Measurements from ENCODE around the gene MIEF2.
A peak's percentile ranks its signal among the peaks of the same experiment; 100 is the strongest.
"Not testable (repeated sequence)": the region's sequence is repeated elsewhere in the genome, so short reads cannot be mapped to it uniquely, and the experiment has no call there.

MIEF2 gene, protein sequence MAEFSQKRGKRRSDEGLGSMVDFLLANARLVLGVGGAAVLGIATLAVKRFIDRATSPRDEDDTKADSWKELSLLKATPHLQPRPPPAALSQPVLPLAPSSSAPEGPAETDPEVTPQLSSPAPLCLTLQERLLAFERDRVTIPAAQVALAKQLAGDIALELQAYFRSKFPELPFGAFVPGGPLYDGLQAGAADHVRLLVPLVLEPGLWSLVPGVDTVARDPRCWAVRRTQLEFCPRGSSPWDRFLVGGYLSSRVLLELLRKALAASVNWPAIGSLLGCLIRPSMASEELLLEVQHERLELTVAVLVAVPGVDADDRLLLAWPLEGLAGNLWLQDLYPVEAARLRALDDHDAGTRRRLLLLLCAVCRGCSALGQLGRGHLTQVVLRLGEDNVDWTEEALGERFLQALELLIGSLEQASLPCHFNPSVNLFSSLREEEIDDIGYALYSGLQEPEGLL
- 18.9 to 20.1 reads per million in 2 donors for total RNA-seq

DNA sequence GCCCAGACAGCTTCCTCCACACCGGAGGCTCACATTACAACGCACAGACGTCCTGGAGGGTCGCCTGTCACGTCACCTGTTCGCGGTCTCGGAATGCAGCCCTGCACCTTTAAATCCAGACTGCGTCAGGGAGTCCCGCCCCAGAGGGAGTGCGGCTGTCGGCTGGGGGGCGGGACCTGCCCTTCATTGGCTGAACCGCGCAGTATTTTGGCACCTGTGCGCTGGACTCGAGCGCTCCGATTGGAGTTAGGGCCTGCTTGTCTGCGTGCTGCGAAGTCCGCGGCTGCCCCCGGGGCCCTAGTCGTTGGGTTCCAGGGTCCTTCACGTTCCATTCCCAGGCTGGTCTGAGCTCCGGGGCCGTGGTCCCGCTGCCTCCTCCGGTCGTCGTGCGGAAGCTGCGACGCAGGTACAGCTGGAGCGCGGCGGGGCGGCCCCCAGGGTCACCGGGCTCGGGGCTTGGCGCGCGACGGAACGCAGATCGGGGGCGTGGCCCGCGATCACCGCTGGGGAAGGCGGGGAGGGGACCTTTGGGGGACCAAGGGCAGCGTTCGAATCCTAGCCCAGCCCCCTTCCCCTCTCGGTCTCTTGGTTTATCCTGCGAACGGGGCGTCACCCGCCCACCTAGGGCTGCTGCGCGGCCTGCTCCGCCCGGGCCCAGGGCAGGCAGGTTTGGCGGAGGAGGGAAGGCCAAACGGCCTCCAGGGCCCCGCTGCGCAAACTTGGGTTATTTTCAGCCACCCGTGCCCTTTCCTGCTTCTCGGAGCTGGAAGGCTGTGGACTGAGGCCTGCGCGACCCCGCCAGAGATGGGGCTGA is at the start of gene MIEF2:
Gene MIEF2 (plus strand): TSS at position 331 of the 814 bp plus-strand sequence. CDS start 2,059 bp downstream, outside the sequence.
- DNase-seq = peak; percentile 78

DNA sequence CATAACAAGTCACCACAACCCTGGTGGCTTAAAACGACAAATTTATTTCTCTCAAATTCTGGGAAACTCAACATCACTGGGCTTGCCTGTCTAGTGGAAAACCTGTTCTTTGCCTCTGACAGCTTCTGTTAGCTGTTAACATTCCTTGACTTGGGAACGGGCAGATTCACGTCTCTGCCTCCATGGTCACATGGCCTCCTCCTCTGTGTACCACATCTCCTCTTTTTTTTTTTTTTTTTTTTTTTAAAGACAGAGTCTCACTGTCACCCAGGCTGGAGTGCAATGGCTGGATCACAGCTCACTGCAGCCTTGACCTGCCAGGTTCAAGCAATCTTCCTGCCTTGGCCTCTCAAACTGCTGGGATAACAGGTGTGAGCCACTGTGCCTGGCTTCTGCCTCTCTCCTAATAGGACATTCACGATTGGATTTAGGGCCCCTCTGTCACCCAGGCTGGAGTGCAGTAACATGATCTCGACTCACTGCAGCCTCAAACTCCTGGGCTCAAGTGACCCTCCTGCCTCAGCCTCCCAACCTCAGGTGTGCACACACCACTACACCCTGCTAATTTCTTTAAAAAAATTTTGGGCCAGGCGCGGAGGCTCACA is 46.7 kb upstream of the MIEF2 start:
- no peak for DNase-seq

GRCh38 chr17:18216906-18217305 is 43.6 kb upstream of the MIEF2 start:
- DNase-seq = not testable (repeated sequence)

GRCh38 chr17:18217412-18218015 is 42.9 kb upstream of the MIEF2 start:
- no peak for DNase-seq

DNA sequence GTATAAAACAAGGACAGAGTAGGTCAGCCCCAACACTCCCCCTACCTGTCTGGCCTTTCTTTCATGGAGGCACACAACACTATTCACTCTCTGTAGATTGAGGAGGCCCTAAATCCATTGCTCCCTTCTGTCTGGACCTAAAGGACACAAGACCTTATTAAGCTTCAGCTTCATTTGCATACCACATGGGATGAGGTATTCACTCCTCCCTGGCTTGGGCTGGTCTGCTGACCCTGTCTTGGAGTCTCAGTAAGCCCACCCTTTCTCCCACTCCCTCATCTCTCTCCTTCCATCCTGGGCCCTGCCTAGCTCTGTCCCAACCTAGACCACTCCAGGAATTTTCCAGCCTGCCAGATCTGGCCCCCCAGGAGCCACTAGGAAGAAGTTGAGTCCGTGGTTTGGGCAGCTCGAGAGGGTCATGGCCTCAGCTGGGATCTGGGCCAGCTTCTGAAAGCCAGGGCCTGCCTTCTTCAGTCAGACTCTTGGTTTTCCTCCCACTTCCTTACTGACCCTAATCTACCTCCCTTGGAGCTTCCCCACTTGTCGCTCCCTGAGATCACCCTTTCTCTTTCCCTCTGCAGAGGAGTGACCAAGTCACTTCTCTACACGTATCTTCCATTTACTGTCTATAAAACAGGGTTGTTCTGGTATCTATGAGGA is 41.6 kb upstream of the MIEF2 start:
- no peak for DNase-seq

DNA sequence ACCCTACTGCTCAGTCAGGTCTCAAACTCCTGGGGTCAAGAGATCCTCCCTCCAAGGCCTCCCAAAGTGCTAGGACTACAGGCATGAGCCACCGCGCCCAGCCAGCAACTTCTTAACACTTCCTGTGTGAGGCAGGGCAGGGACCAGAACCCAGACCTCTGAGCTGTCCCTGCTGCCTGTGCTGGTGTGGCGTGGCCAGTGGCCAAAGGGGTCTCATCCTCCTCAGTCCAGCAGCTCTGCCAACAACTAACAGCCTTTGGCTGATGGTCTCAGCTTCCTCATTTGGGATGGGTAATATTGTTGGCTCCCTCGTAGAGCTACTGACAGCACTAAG is 36.4 kb upstream of the MIEF2 start:
- DNase-seq = no peak

DNA sequence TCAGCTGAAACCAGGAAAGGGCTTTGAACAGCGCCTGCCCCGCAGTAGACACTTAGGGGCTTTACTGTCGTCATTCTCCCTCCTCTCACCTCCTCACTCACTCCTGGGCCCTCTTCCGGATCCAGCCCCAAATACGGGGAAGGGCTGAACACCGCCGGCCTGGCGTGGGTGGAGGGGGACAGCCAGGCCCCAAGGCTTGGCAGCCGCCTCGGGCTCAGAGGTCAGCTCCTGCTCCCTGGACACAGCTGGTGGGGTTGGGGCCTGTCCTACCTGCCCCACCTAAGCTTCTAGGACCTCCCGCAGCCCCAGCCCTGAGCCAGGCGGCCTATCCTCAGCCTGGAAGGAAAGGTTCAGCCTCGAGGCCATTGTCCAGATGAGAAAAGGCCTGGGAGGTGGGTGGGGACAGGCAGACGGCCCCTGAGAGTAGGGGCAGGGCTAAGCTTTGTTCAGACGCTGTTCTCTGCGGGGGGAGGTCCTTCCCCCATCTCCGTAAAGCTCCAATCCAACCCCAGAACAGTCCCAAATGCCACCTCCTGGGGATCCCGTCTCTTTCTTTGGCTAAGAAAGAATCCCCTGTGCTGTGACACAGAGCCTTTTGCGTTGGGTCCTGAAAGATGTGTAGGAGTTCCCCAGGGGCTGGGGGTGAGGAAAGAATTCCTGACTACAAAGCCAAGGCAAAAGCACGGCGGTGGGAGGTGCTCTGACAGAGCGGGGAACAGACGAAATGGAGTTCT is 35.9 kb upstream of the MIEF2 start:
- DNase-seq = no peak

GRCh38 chr17:18225121-18225641 is 35.3 kb upstream of the MIEF2 start, which contains the start of gene LLGL1:
Gene LLGL1, plus strand, starts transcription at chr17:18225635. Its CDS starts 48 bp downstream, at chr17:18225683.
- DNase-seq = peak; percentile 97

DNA sequence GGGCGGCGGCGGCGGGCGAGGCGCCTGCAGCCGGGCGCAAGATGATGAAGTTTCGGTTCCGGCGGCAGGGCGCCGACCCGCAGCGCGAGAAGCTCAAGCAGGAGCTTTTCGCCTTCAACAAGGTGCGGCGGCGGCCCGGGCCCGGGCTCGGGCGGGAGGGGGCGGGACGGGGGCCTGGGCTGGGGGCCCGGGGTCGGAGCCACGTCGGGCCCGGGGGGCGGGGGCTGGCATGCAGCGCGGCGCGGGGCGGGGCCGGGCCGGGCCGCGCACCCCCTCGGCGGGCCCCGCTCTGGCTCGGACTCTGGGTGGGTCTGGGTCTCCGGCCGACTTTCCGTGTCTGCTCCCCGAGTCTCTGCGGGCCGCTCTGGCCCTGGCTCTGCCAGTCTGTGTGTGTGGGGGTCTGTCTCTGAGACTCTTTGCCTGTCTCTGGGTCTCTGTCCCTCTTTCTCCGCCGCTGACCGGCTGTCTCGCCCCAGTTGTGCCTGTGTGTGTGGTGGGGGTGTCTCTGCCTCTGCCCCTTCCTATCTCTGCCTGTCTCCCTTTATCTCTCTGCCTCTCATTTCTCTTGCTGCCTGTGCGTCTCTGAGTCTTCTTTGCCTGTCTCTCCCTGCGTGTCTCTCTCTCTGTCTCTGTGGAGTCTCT is 34.7 kb upstream of the MIEF2 start:
- DNase-seq = no peak

DNA sequence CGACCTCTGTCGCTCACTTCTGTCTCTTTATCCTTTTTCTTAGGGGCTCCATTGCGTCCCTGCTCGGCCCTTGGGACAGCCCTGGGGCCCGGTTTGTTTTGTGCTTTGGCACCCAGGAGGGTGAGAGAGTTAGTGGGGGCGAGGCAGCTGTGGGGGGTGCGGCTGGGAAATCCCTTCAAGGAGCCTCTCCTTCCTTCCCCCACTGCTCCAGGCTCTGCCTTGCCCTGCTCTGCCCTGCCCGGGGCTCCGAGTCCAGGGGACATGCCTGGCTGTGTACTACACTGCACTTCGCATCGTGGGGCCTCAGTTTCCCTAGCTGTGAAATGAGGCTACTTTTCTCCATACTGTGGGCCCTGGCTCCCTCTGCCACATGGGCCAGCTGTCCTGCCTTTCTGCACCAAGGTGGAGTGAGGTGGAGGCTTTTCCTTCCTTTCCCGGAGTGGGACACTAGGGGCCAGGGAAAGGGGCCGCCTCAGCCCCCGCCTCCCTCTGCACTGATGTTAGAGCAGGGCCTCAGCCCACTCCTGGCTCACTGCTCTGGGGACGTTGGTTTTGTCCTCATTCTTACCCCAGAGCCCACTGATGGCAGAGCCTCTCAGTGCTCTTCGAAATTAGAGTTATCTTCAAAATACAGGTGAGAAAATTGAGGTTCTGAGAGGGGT is 34.0 kb upstream of the MIEF2 start:
- DNase-seq = no peak

- no peak for DNase-seq
Observed at GRCh38 chr17:18227635-18228034, 32.8 kb upstream of the MIEF2 start.

GRCh38 chr17:18228176-18228682 is 32.2 kb upstream of the MIEF2 start:
- no peak for DNase-seq

- no peak for DNase-seq
Observed at GRCh38 chr17:18229254-18229653, 31.2 kb upstream of the MIEF2 start.

DNA sequence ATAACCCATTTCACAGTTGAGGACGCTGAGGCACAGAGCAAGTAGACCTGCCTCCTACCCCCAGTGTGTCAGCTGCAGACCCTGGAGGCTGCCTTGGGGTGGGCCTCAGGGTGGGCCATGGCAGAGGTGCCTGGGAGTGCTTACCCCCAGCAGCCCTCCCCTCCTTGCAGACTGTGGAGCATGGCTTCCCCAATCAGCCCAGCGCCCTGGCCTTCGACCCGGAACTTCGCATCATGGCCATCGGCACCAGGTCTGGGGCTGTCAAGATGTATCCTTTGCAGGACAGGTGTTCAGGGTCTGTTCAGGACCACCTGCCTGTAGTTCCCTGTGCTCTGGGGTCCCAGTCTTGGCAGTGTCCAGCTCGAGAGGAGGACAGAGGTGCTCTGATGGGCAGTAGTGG is 30.7 kb upstream of the MIEF2 start:
- DNase-seq = no peak

DNA sequence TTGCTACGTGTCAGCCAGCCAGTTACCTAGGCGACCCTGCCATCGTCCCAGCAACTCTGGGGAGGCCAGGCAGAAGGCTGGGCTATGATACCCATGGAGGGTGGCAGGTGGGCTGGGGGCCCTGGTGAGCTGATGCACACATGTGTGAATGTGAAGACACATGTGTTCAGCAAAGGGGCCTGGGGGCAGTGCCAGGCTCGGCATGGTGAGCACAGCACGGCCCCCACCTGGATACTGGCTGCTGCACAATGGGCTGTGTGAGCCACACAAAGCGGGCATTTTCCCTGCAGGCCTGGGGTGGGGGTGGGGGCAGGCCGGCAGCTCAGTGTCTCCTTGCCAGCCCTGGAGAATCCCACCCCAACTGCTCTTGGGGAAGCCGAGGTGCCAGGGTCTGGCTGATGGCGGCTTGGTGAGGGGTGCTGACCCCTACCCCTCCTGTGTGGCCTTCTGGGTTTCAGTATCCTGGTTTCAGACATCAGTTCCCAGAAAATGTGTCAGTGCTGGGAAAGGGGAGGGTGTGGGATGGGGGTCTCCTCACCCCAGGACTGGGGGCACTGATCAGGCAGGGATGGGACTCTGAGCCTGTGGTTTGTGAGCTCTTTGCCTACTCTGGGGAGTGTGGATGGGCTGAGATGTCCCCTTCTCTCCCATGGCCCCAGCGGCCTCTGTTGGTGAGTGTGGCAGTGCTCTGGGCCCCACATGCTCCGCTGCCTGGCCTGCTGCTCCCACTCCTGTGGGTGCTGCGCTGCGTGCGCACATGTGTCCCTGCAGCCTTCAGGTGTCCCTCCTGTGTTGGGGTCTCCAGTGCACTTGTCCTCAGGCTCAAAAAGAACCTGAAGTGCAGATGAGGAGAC is 29.9 kb upstream of the MIEF2 start:
- no peak for DNase-seq

DNA sequence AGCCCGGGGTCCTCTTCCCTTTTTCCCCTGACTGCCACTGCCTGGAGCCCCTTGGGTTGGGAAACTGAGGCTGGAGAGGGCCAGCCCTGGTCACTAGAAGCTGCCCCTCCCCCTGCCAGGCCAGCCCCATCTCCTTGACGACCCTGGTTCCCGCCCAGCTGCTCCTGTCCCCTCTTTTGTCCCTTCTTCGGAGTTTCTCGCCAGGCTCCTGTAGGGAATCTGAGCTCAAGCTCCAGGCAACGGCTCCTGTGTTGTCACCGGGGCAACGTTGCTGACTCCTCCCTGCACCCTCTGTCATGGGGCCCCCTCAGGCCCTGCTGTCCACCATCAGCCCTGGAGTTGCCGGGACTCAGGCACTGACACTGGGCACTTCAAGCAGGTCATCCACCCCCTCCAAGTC is 29.3 kb upstream of the MIEF2 start:
- DNase-seq = no peak

DNA sequence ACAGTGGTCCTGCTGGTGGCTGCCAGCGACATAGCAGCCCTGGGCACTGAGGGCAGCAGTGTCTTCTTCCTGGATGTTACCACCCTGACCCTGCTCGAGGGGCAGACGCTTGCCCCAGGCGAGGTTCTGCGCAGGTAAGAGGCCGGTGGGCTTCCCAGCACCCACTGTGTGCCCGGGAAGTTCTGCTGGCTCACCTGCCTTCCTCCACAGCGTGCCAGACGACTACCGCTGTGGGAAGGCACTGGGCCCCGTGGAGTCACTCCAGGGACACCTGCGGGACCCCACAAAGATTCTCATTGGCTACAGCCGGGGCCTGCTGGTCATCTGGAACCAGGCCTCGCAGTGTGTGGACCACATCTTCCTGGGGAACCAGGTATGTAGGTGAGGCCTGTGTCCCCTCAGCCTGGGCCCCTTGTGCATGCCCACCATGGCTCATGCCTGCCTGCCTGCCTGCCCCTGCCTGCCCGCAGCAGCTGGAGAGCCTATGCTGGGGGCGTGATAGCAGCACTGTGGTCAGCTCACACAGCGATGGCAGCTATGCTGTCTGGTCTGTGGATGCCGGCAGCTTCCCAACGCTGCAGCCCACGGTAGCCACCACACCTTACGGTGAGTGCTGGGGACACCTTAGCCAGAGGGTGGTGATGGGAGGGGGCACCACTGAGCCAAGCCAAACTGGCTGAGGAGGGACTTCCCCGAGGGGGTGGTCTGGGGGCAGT is 26.5 kb upstream of the MIEF2 start:
- DNase-seq = no peak

DNA sequence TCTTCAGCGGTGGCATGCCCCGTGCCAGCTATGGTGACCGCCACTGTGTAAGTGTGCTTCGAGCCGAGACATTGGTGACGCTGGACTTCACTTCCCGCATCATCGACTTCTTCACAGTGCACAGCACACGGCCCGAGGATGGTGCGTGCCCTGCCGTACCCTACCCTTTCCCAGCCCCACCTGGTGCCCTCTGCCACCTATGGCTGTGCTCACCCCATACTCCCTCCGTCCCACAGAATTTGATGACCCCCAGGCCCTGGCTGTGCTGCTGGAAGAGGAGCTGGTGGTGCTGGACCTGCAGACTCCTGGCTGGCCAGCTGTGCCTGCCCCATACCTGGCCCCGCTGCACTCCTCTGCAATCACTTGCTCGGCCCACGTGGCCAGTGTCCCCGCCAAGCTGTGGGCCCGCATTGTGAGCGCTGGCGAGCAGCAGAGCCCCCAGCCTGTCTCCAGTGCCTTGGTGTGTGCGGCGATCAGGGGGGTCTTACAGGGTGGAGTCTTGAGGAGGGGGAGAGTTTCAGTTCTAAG is 25.5 kb upstream of the MIEF2 start:
- no peak for DNase-seq

All from activated gamma-delta T cell (primary cell).